Thyroid gland (tissue), 4 donors: ENCODE results near the gene CLDN19. TPM values are rescaled to one million over a fixed set of nuclear protein-coding genes. Genes with fewer than 3 reads are reported as not detected.
"Not testable (repeated sequence)": the region's sequence is repeated elsewhere in the genome, so short reads cannot be mapped to it uniquely, and the experiment has no call there.

ENCODE experiments used
- DNase-seq, 2 donors: peaks; one replicate each; pipeline ENCODE4 v3.0.0-alpha.2; 2019
- H3K27ac ChIP-seq, 3 donors: fragments of 200-600 bp; sonication (generic); 1 replicate in 2 of 3; 2 replicates in 1 of 3; pipeline ENCODE4 v1.5.1; 2016 to 2019; ENCODE audit warnings: mild to moderate bottlenecking in 1 of 3, moderate library complexity in 1 of 3
- H3K27me3 ChIP-seq: fragments of 200-600 bp; sonication (generic); one replicate; pipeline ENCODE4 v1.5.1; 2019
- H3K36me3 ChIP-seq, 2 donors: fragments of 200-600 bp; sonication (generic); one replicate each; pipeline ENCODE4 v1.5.1; 2016 to 2019
- H3K4me1 ChIP-seq, 2 donors: fragments of 200-600 bp; sonication (generic); one replicate each; pipeline ENCODE4 v1.5.1; 2017 to 2019
- H3K4me3 ChIP-seq, 3 donors: fragments of 200-600 bp; sonication (generic); replicated peaks in 1 of 3; 1 replicate in 2 of 3; 2 replicates in 1 of 3; pipeline ENCODE4 v1.5.1; 2016; ENCODE audit warnings: mild to moderate bottlenecking in 1 of 3
- H3K9me3 ChIP-seq: fragments of 200-600 bp; sonication (generic); one replicate; pipeline ENCODE4 v1.5.1; 2017
- CTCF ChIP-seq, 6 experiments: fragments of 200-600 bp in 3 of 6; fragments of 450-650 bp in 3 of 6; sonication (generic) in 3 of 6; IDR thresholded peaks; one replicate each; pipeline ENCODE4 v1.5.1; 2016 to 2019; ENCODE audit warnings: antibody characterized with exemption in 6 of 6, mild to moderate bottlenecking in 2 of 6, inconsistent platforms in 1 of 6, moderate library complexity in 1 of 6
- POLR2A ChIP-seq, 2 donors: fragments of 450-650 bp; IDR thresholded peaks; one replicate each; pipeline ENCODE4 v1.6.1; 2017; ENCODE audit warnings: antibody characterized with exemption in 2 of 2, mild to moderate bottlenecking in 2 of 2, moderate library complexity in 1 of 2
- WGBS, 2 donors: methylation state at CpG; one replicate each; pipeline ENCODE4 v1.1.5; 2017; 5-methylcytosine and 5-hydroxymethylcytosine counted together
- intact Hi-C: fragments of 100-400 bp; cut with DNase I; formaldehyde crosslinking; loops from one replicate; pipeline ENCODE4 v1.15.1; 2023
- total RNA-seq, 4 donors: library from RNA; depleted of rRNA; stranded (reverse); fragments of >200 nt; gene quantifications; one replicate each; pipeline ENCODE4 v1.2.3, GENCODE V29; 2016

The CLDN19 gene
- total RNA-seq, 4 donors from 2014 or later: not detected

GRCh38 chr1:42756956-42757891 lies 17.2 kb upstream of the CLDN19 start:
- peaks cover 39 to 41% of the 10 kb centered on the region in 2 donors for H3K36me3 ChIP-seq
- WGBS, 2 donors: 73 to 77% methylated on average over 17 of the region's 17 CpGs
- H3K27me3 ChIP-seq: no peaks in the 10 kb centered on the region
- no peaks in the 10 kb centered on the region for H3K4me1 ChIP-seq
- intact Hi-C loops: loop anchor here (5.0 kb wide), 1 partner anchor 180 kb away; no protein-coding TSS in a partner anchor
- no peak overlapping the region for H3K4me3 ChIP-seq
- TF ChIP-seq CTCF (IDR thresholded peaks at IDR 0.05): peak; percentile 18 to 71 (median 60)
- no peak for TF ChIP-seq POLR2A (IDR thresholded peaks at IDR 0.05)
- no peak overlapping the region for H3K27ac ChIP-seq
- DNase-seq: peak; percentile 9 to 29
- no peaks in the 10 kb centered on the region for H3K9me3 ChIP-seq

GRCh38 chr1:42753070-42753469 lies 13.0 kb upstream of the CLDN19 start:
- H3K4me1 ChIP-seq: no peaks in the 10 kb centered on the region
- H3K36me3 ChIP-seq: peaks cover 46 to 47% of the 10 kb centered on the region in 2 donors
- 94% methylated on average over 1 of the region's 1 CpG for WGBS, 2 donors
- intact Hi-C loops: no loop called here
- TF ChIP-seq CTCF (IDR thresholded peaks at IDR 0.05) (no peak), POLR2A (IDR thresholded peaks at IDR 0.05) (no peak)
- DNase-seq: no peak
- H3K4me3 ChIP-seq: no peak overlapping the region
- H3K9me3 ChIP-seq: no peaks in the 10 kb centered on the region
- no peaks in the 10 kb centered on the region for H3K27me3 ChIP-seq
- H3K27ac ChIP-seq: no peak overlapping the region

- no peaks in the 10 kb centered on the region for H3K9me3 ChIP-seq
- H3K27ac ChIP-seq: no peak overlapping the region
- peaks cover 40 to 43% of the 10 kb centered on the region in 2 donors for H3K36me3 ChIP-seq
- 91 to 95% methylated on average over 6 of the region's 6 CpGs for WGBS, 2 donors
- no peak for DNase-seq
- H3K27me3 ChIP-seq: no peaks in the 10 kb centered on the region
- intact Hi-C loops: no loop called here
- H3K4me3 ChIP-seq: no peak overlapping the region
- H3K4me1 ChIP-seq: no peaks in the 10 kb centered on the region
- TF ChIP-seq POLR2A (IDR thresholded peaks at IDR 0.05): no peak
- no peak for TF ChIP-seq CTCF (IDR thresholded peaks at IDR 0.05)
These were observed 12.2 kb upstream of the CLDN19 start for GRCh38 chr1:42752284-42752683.

GRCh38 chr1:42751511-42752070 lies 11.6 kb upstream of the CLDN19 start:
- H3K36me3 ChIP-seq: peaks cover 43 to 45% of the 10 kb centered on the region in 2 donors
- H3K27ac ChIP-seq, H3K9me3 ChIP-seq, H3K27me3 ChIP-seq, intact Hi-C loops, H3K4me1 ChIP-seq, H3K4me3 ChIP-seq, DNase-seq: not testable (repeated sequence)
- WGBS, 2 donors: 96% methylated on average over 8 of the region's 8 CpGs

- no peak overlapping the region for H3K4me3 ChIP-seq
- H3K4me1 ChIP-seq: no peaks in the 10 kb centered on the region
- H3K27me3 ChIP-seq: no peaks in the 10 kb centered on the region
- H3K27ac ChIP-seq: no peak overlapping the region
- TF ChIP-seq POLR2A (IDR thresholded peaks at IDR 0.05) (no peak), CTCF (IDR thresholded peaks at IDR 0.05) (no peak)
- intact Hi-C loops: no loop called here
- H3K36me3 ChIP-seq: peaks cover 36 to 41% of the 10 kb centered on the region in 2 donors
- DNase-seq: no peak
- 97% methylated on average over 12 of the region's 12 CpGs for WGBS, 2 donors
- H3K9me3 ChIP-seq: no peaks in the 10 kb centered on the region
These were observed 10.0 kb upstream of the CLDN19 start for GRCh38 chr1:42750041-42750440.
